NCI-H2196 (cell line): Measurements from ENCODE around the gene CLEC1A.
"Not testable (repeated sequence)": the region's sequence is repeated elsewhere in the genome, so short reads cannot be mapped to it uniquely, and the experiment has no call there.

Source experiments
- DNase-seq: peaks from one replicate; lab custom pipeline; 2025; ENCODE audit not compliant: unreplicated experiment; lab: John Stamatoyannopoulos, UW

Gene CLEC1A

DNA sequence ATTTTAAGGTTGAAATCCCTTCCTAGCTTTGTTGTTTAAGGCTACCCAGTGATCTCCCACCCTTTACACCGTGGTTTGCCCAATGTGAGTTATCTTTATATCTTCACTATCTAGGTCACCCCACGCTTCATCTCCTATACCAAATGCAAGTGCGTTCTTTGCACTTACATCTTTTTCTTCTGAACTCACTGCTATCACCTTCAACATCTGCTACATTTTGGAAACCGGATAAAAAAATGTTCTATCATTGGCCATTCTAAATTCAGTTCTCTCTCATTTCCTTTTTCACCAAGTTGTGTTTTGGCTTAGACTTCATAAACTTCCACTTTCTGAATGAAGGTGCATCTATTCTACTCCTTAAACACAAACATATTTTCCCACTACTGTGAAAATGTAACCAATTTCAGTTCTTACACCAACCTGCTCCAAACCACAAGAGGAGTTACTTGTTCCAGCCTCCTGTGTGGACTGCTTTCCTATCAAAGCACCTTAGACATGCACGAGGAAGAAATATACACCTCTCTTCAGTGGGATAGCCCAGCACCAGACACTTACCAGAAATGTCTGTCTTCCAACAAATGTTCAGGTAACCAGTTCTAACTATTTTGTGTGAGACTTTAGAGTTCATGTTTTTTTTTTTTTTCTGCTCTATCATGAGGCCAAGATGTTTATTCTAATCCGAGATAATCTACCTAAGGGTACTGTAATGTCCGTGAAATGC lies 46.4 kb downstream of the CLEC1A start:
- no peak for DNase-seq

DNA sequence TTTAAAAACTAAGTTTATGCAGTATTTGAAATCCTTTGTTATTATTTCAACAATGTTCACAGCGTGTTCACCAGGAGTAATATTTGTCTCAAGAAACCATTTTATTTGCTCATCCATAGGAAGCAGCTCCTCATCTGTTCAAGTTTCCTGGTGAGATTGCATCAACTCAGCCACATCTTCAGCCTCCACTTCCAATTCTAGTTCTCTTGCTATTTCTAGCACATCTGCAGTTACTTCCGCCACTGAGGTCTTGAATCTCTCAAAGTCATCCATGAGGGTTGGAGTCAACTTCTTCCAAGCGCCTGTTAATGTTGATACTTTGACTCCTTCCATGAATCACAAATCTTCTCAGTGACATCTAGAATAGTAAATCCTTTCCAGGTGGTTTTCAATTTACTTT lies 50.3 kb downstream of the CLEC1A start:
- DNase-seq, result no peak

GRCh38 chr12:10042167-10042566 lies 56.6 kb downstream of the CLEC1A start:
- DNase-seq, result no peak

DNA sequence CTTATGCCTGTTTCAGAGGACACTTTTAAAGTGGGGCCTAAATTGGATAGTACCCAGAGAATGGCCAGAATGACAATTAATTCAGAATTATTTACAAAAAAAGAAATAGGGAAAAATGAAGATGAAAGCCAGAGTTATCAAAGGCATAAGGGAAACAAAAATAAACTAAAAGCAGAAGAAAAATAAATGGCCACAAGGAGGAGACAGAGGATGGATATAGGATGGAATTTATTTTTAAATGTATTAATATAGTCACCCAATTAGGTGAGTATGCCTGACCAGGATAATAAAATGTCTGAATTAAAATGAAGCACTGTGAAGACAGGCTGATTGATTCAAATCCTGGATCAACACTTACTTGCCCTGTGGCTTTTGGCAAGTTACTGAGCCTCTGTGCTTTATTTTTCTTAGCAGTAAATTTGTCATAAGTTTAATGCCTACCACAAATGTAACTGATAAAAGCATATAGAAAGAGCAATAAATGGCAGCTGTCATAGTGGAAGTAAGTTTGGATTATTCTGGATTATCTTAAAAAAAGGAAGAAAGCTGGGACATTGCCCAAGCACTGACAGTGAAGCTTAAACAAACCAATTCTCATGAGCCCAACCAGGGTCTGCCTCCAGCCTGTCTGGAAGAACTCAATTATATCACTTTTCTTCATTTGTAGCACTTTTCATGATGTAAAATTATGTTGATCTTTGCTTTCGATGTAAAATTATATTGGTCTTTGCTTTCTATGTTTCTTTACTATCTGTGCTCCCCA lies 64.8 kb downstream of the CLEC1A start:
- DNase-seq, result no peak

DNA sequence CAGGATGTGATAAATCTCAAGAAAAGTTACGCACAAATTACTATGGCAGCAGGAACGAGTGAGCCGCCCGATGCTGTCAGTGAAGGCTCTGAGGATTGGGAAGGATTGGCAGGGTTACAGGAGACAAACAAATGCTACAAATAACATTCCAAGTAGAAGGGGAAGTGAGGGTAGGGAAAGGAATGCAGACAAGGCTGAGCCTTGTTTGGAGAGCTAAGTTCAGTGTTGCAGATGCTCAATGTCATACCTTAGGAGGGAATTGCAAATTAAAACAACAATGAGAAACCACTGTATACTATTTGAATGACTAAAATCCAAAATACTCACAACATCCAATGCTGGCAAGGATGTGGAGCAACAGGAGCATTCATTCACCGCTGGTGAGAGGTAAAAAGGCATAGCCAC lies 67.0 kb downstream of the CLEC1A start:
- DNase-seq, result no peak

DNA sequence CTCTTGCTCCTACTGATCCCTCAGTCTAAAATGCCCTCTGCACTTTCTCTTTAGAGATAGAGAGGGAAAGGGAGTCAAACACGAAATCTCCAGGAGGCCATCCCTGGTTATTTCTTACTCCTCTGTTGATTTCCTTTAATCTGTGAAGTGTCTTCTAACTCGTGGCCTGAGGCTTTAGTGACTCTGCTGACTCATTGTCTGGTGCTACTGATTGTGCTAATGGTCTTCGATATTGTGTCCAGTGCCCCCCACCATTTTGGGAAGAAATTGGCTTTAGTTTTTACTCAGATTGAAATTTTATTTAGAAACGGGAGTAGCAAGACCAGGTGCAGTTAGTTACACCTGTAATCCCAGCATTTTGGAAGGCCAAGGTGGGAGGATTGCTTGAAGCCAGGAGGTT lies 67.5 kb downstream of the CLEC1A start:
- no peak for DNase-seq

GRCh38 chr12:10030446-10030845 lies 68.3 kb downstream of the CLEC1A start, which contains the start of gene CLEC9A:
Gene CLEC9A, plus strand, starts transcription at chr12:10030682. Its CDS starts 22,006 bp downstream, at chr12:10052688.
- DNase-seq, result no peak

DNA sequence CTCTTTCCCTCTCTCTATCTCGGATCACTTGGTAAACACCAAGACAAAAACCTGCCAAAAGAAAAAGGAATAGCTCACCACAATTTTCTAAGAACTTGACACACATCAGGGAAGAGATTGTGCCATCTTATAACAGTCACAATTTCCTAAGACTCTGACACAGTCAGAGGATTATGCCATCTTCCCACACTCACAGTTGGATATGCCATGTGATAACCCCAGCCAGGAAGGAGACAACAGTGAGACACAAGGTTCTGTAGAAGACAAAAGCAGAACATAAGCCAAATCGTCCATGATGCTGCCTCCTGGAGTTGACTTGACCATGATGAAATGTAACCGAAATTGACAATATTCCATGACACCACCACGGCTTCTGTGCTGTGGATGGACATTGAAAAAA lies 71.1 kb downstream of the CLEC1A start:
- no peak for DNase-seq

DNA sequence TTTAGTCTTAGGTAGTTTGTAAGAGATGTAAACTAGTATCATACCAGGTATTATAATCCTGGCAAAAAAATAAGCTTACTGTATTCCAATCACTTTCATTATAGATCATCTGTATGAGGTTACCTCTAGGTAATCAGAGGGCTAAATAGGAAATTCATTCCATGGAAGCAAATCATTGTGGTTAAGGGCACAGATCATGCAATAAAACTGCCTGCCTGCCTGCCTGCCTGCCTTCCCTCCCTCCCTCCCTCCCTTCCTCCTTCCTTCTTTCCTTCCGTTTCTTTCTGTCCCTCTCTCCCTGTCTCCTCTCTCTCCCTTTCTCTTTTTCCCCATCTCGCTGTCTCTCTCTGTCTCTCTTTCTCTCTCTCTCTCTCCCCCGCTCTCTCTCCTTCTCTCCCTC lies 71.5 kb downstream of the CLEC1A start:
- DNase-seq, result no peak

DNA sequence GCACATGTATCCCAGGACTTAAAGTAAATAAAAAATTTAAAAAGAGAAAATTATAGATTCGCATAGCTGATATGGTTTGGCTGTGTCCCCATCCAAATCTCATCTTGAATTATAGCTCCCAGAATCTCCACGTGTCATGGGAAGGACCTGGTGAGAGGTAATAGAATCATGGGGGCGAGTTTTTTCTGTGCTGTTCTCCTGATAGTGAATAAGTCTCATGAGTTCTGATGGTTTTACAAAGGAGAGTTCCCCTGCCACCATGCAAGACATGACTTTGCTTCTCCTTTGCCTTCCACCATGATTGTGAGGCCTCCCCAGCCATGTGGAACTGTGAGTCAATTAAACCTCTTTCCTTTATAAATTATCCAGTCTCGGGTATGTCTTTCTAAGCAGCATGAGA lies 72.1 kb downstream of the CLEC1A start:
- DNase-seq, result not testable (repeated sequence)

- DNase-seq, result no peak
Measured at GRCh38 chr12:10025236-10025635, 73.5 kb downstream of the CLEC1A start.

GRCh38 chr12:10021342-10021741 lies 77.4 kb downstream of the CLEC1A start:
- DNase-seq, result no peak
